ENCODE results near the gene CDC42BPG.
A peak's percentile ranks its signal among the peaks of the same experiment; 100 is the strongest.

CDC42BPG gene

GRCh38 chr11:64863391-64864060, 19.1 kb upstream of the CDC42BPG start:
- DNase-seq: no peak

- no peak for DNase-seq
These were observed 18.5 kb upstream of the CDC42BPG start for GRCh38 chr11:64862987-64863390.

DNA sequence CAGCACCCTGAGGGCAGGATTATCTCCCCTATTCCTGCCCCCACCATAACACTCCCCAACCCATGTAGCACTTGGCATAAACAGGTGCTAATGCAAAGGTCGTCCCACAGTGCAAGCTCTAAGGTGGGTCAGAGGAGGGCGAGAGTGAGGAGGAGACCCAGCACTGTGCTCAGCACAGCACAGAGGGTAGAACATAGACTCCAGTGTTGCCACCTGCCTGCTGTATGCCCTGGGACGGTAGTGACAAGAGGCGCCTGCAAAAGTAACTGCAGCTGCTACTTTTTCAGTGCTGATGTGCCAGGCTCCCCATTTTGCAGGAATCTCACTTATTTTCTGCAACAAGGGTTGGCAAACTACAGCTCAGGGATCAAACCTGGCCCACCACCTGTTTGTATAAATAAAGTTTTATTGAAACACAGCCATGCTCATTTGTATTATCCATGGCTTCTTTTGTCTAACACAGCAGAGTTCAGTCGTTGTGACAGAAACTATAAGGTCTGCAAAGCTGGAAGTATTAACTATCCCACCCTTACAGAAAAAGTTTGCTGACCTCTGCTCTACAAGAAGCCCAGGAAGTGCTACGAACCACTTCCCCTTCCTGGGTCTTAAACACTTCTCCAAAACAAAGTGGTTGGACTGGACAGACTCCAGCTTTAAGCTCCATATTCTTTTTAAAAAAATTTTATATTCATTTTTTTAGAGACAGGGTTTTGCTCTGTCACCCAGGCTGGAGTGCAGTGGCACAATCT, 16.9 kb upstream of the CDC42BPG start:
- peak; percentile 49 for DNase-seq

GRCh38 chr11:64859542-64860414, 15.3 kb upstream of the CDC42BPG start:
- peak; percentile 96 for DNase-seq

DNA sequence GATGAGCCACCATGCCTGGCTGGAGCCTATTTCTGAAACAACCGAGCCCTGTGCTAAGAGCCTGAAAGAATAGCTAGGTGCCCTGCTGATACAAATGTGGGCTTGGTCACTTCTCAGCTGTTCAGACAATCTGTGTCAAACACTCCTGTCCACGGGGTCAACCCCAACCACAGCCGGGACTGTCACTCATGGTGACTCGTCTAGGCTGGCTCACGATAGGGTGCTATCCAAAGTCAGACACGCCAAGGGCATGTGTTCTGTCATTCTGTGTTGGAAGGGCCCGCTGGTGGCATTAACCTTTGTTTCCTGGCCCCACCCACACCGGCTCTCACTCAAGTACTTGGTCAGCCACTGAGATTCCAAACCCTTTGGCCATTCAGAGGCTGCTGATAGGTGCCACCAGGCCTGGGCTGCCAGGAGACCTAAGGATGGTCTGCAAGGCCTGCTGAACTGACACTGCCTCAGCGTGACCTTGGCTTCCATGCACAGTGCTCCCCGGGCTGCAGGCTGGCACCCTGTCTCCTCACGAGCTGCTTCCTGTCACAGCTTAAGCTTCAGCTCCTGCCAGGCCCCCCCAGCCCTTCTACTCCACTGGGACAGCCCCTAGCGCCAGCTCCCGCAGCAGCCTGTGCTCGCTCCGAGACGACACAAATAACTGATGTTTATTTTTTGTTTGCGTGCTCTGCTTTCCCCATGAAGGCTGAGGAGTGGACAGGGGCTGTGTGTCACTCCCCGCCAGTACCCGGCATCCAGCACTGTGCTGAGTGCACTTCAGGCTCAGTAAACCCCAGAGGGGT, 14.2 kb upstream of the CDC42BPG start:
- DNase-seq: peak; percentile 84

DNA sequence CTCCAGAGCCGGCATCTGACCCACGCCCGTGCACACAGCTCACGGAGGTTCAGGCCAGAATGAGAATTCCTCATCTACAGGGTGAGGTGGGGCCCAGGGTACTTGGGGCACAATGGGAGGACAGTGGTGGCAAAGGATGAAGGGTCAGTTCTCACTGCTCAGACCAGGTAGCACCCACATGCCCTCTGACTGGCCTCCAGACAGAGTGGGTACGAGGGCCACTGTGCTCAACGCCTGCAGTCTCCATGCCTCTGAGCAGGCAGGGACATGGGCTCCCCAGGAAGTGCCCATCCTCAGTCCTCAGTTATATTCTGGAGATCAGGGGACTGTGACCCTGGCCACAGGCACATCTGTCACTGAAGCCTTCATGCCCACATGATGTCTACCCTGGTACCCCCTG, 13.0 kb upstream of the CDC42BPG start:
- no peak for DNase-seq

DNA sequence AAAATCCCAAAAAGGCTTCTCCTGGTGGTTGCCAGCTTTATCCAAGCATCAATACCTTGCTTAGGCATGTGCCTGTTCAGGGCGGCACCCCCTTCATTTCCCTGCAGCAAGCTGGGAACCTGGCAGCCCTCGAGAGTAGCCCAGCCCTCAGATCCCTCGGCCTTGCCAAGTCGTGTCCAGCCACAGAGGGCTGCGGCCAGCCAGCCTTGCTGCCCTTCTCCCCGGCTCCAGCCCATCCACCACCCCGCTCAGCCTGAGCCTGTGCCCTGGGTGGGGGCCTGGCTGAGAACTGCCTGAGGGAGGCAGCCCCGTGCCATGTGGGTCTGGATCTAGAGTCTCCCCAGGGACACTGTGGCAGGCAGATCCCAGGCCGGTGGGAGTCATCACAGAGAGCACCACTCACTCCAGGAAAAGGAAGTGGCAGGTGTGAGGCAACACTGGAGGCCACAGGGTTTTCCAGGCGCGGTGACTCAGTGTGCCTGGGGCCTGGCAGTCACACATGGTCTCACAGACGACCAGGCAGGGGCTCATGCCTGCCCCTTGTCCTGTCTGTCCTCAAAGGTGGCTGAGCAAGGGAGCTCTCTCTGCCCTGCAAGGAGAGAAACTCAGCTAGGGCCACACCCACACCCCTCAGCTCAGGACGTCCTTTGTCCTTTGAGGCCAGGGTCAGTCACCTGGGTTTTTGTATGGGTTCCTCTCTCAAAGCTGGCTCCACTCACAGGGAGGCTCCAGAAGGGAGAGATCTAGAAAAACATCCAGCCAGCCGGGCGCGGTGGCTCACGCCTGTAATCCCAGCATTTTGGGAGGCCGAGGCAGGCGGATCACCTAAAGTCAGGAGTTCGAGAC, 12.2 kb upstream of the CDC42BPG start:
- DNase-seq: peak; percentile 88

DNA sequence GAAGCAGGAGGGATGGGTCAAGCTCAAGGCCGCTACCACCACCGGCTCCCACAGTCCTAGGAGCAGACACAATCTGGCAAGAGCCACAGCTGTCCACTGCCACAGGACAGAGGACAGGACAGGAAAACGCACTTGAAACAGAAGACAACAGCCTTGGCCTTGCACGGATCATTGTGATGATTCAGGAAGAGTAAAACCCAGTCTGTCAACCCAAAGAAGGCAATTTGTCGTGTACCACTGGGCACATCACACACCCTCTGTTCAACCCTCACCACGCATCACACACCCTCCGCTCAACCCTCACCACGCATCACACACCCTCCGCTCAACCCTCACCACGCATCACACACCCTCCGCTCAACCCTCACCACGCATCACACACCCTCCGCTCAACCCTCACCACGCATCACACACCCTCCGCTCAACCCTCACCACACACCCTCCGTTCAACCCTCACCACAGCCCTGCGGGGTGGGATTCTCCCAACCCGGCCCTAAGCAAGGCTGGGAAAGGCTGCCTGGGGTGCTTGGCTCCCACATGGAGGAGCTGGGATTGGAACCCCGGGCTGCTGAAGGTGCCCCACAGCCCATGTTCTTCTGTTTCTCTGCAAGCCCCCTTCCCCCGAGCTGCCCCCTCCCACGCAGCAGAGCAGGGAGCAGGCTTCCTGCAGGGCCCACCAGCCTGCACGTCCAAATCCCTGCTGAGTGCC, 11.3 kb upstream of the CDC42BPG start:
- no peak for DNase-seq

- DNase-seq: peak; percentile 54
These were observed 10.4 kb upstream of the CDC42BPG start for GRCh38 chr11:64854534-64855502.

DNA sequence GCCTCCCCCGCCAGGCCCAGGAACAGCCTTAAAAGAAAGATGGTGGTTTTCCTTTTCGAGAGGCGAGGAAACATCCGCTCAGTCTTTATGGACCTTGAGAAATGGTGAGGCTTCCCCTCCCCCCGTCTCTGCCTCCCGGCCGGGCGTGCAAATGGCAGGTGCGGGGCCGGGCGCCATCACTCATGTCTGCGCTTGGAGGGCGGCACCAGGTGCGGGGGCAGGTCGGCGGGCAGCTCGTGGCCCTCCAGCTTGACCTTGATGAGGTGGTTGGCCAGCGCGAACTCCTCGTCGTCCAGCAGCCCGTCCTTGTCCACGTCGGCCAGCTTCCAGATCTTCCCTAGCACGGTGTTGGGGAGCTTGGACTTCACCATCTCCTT, 9.7 kb upstream of the CDC42BPG start:
- no peak for DNase-seq

DNA sequence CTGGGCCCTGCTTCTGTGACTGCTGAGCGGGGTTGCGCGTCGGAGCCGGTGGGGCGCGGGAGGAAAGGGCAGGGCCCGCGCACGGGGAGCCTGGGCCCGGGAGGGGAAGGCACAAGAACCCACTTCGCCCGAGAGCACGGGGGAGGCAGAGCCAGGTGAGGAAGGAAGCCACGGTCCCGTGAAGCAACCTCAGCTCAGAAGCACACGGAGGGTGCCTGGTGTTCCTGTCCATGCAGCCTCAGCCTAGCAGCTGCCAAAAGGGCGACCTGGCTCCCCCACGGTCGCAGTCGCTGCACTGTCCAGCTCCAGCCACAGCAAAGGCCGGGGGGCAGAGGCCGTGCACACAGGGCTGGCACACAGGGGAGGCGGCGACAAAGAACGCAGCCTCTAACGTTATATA, 9.3 kb upstream of the CDC42BPG start:
- no peak for DNase-seq

- no peak for DNase-seq
These were observed 8.5 kb upstream of the CDC42BPG start for GRCh38 chr11:64852804-64853509.

DNA sequence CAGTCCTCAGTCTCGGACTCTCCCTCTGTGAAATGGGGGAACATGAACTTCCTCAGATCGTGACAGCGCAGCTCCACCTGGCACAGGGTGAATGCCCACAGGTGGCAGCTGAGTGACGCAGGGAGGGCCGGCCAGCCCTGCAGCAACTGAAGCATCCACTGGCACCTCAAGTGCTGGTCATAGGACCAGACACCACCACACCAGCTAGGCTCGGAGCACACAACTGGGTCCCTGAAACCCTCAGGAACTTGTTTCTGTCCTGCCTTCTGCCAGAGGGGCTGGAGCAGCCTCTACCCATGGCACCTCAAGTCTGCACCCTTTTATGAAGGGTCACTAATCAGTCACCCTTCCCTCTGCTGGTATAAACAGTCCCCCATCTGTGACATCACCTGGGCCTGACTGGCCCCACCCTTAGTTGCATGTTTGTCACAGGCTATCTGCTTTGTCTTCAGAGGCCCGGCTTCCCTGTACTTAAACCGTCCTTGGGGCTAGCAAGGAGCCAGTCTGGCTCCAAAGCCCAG, 7.4 kb upstream of the CDC42BPG start:
- no peak for DNase-seq

DNA sequence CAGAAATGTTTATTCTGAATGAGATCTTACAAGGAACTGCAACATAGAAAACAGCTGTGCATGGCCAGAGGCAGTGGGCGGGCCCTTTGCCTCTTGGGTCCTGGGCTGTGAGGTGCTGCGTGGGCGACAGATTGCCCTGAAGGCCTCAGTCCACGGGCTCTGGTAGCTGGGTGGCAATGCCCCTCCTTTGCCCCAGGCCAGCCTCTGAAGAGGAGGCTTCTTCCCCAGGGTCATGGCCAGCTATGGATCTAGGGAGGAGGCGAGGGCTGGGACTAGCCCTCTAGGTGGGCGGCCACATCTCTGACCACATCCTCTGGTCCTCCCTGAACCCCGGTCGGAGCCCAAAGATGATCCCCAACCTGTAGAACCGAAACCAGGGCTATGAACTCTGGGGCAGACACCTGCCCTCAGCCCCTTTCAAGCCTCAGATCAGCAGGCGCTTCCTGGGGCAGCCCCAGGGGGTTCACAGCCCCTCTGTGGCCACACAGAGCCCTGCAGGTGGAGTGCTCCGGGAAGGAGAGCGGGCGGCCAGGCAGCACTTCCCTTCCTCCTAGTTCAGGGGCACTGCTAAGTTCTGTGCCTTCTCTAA, 6.6 kb upstream of the CDC42BPG start:
- peak; percentile 66 for DNase-seq

DNA sequence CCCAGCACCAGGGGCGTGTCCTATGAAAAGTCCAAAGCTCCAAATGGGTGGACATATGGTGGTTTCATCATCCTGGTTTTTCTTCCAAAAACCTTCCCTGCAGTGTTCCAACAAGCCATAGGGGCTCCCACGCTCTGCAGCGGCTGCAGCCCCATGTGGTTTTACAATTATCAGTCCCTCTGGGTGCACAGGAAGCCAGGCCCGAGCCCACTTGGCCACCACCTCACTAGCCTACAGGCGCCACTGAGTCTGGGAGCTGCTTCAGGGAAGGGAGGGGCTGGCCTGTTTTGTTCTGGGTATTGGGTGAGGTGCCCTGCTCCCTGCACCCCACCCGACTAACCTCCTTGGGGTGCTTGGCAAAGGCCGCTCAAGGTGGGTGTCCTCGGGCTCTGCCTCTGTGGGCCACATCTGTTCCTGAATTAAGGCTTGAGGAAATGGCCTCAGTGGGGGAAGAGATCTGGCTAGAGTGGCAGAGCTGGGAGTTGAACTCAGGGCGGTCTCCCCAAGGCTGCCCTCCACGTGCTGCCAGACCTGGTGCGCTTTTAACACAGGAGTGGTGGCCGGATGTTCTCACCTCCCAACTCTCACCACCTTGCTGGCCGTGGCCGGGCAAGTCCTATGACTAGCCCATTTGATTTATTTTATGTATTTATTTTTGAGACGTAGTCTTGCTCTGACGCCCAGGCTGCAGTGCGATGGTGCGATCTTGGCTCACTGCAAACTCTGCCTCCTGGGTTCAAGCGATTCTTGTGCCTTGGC, 5.3 kb upstream of the CDC42BPG start:
- DNase-seq: no peak

DNA sequence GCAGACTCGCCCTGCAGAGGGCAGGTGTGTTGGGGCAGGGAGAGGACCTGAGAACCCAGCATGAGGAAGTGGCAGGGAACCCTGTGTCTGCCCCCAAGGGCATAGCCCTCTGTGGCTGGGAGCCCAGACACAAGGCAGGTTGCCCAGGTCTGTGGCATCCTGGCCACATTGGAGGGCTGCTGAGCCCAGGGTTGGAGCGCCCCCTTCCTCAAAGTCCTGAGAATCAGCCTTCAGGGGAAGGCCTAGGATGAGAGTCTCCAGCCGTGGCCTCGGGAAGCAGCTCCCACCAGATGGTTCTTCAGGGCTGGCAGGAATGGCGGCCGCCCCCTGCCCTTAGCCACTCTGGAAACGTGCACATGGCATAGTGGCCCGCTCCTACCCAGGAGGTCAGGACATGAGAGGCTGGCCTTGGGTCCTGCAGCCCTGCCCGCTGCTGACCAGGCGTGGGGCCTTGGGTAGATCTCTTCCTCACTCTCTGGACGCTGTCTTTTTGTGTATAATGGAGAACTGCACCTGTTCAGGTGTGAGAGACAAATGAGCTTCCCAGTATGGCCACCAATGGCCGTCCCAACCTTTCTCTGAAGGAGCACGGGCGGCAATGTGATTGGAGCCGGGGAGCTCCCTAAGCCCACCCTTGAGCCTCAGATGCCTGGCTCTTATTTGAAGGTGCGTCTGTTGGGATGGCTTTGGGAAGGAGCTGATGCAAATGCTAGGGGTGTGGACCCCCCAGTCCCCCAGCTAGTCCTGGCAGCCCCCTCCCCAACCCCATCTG, 4.6 kb upstream of the CDC42BPG start:
- no peak for DNase-seq

GRCh38 chr11:64848214-64848825, 3.9 kb upstream of the CDC42BPG start:
- DNase-seq: no peak

Data from activated CD4-positive, alpha-beta T cell treated with anti-CD3 and anti-CD28 coated beads, Interleukin-10, Interleukin-2, amounts not matched to agents 100 ng/mL and 50 ng/mL, durations not matched to agents 16 hours and 8 hours (primary cell).